C4-2B (cell line): ENCODE data around the gene DACT3.

Experiments used
- CTCF ChIP-seq: fragments of 450-650 bp; conservative IDR thresholded peaks from 2 replicates; pipeline ENCODE4 v1.5.1; 2017; ENCODE audit warnings: mild to moderate bottlenecking
- ZFX ChIP-seq: fragments of 450-650 bp; IDR thresholded peaks from 2 replicates; pipeline ENCODE4 v1.6.1; 2017

- TF ChIP-seq CTCF: peak; percentile 73
- TF ChIP-seq ZFX: no peak
Measured at GRCh38 chr19:46661735-46662592, 982 bp upstream of the DACT3 start.
